Stimulated activated naive CD8-positive, alpha-beta T cell treated with anti-CD3 and anti-CD28 coated beads, Interleukin-15, Interleukin-2, amounts not matched to agents 100 ng/mL and 50 ng/mL, for 24 hours (primary cell): Measurements from ENCODE around the gene AGK.
"Not testable (repeated sequence)": the region's sequence is repeated elsewhere in the genome, so short reads cannot be mapped to it uniquely, and the experiment has no call there.

Source experiments
- H3K27ac Mint-ChIP-seq: one replicate; pipeline ENCODE4 v1.8.0; 2021; ENCODE audit warnings: mild to moderate bottlenecking, mixed read lengths
- H3K27me3 Mint-ChIP-seq: one replicate; pipeline ENCODE4 v1.8.0; 2021; ENCODE audit warnings: mixed read lengths
- H3K36me3 Mint-ChIP-seq: one replicate; pipeline ENCODE4 v1.8.0; 2021; ENCODE audit warnings: low read depth, mixed read lengths
- H3K4me1 Mint-ChIP-seq: one replicate; pipeline ENCODE4 v1.8.0; 2021; ENCODE audit warnings: low read depth, mixed read lengths
- H3K4me3 Mint-ChIP-seq: one replicate; pipeline ENCODE4 v1.8.0; 2021; ENCODE audit warnings: mild to moderate bottlenecking, mixed read lengths
- H3K9me3 Mint-ChIP-seq: one replicate; pipeline ENCODE4 v1.8.0; 2021; ENCODE audit warnings: mixed read lengths

AGK gene

DNA sequence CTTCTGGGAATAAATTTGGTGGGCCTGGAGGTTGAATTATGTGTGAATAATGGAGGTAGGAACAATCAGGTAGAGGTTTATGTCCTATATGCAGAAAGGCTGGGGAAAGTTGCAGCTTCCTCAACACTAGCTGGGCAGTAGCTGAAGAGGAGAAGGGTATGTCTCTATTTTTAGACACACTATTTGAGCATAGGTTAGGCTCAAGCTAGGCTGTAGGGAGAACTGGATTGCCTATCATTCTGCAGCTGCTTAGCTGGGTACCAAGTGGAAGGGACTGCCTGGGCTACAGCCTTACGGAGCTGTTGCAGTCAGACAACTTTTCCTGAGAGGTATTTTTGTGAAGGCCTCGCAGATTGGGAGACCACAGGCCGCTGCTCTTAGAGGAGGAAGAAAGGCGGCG, 82.9 kb downstream of the AGK start:
- no peaks in the 10 kb centered on the region for H3K4me1 Mint-ChIP-seq
- no peaks in the 10 kb centered on the region for H3K27me3 Mint-ChIP-seq
- peaks cover 74% of the 10 kb centered on the region for H3K36me3 Mint-ChIP-seq
- H3K4me3 Mint-ChIP-seq, result no peak overlapping the region
- no peak overlapping the region for H3K27ac Mint-ChIP-seq
- no peaks in the 10 kb centered on the region for H3K9me3 Mint-ChIP-seq

DNA sequence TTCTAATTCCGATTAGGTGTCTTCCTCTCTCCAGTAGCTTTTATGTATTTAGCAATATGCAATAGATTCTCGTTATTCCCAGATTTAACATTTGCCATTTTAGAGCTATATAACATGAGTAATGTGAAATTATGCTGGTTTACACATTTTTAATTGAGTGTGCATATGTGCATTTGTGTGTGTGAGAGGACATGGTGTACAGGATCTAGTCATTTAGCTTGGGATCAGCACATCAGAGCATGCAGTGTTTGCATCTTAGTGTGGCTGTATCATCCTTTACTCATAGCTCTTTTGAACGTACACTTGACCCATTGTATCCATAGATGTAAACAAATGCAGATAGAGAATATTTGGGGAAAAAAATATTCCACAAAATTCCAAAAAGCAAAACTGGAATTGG, 84.8 kb downstream of the AGK start:
- no peak overlapping the region for H3K4me3 Mint-ChIP-seq
- H3K36me3 Mint-ChIP-seq, result peaks cover 75% of the 10 kb centered on the region

DNA sequence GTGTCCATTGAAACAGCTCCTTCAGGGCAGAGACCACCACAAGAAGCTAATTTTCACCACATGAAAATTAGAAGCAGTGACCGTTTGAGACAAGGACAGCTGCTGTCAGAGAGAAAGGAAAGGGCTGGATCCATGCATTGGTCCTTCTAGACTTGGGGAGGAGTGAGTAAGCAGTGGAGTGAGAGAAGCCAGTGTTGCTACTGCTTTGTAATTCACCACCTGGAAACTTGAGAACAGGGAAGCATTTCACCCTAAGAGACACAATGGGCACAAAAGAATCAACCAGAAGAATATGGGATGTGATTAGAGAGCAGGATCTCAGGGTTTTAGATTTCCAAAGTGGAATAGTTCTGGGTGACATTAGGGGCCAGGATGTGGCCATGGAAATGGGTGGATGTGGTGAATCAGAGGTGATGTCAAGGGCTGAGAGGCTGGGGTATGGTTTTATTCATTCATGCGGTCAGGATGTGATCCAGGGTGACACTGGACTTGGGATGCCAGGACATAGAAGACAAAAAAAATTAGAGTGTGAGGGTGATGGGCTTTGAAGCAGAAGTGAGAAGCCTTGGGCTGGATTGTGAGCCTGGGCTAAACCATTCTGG, 89.1 kb downstream of the AGK start:
- peak overlapping the region; percentile 46 for H3K27ac Mint-ChIP-seq
- H3K4me1 Mint-ChIP-seq, result no peaks in the 10 kb centered on the region
- no peak overlapping the region for H3K4me3 Mint-ChIP-seq
- H3K36me3 Mint-ChIP-seq, result peaks cover 67% of the 10 kb centered on the region
- H3K9me3 Mint-ChIP-seq, result no peaks in the 10 kb centered on the region
- H3K27me3 Mint-ChIP-seq, result no peaks in the 10 kb centered on the region

More for the DNA sequence above, 84.8 kb downstream of the AGK start:
- Mint-ChIP-seq H3K4me1 (no peaks in the 10 kb centered on the region), H3K27ac (no peak overlapping the region), H3K27me3 (no peaks in the 10 kb centered on the region), H3K9me3 (no peaks in the 10 kb centered on the region)

DNA sequence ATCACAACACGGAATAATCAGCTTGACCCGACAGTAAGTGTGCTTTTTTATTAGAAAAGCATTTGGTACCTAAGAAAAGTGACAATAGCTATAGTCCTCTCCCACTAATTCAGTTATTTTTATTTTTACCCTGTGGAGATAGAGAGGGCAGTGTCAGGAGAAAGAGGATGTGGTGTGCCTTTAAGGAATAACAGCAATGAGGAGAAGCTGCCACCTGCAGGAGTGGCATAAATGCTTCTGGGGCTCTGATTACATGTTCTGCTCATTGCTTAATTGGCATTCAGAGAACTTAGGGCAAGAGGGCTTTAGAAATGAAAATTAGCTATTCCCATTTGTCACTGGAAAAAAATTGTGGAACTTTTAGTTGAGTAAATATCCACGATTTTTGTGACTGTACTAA, 90.7 kb downstream of the AGK start:
- H3K4me3 Mint-ChIP-seq, result no peak overlapping the region
- no peaks in the 10 kb centered on the region for H3K9me3 Mint-ChIP-seq
- H3K27me3 Mint-ChIP-seq, result no peaks in the 10 kb centered on the region
- peaks cover 66% of the 10 kb centered on the region for H3K36me3 Mint-ChIP-seq
- no peaks in the 10 kb centered on the region for H3K4me1 Mint-ChIP-seq
- H3K27ac Mint-ChIP-seq, result no peak overlapping the region

DNA sequence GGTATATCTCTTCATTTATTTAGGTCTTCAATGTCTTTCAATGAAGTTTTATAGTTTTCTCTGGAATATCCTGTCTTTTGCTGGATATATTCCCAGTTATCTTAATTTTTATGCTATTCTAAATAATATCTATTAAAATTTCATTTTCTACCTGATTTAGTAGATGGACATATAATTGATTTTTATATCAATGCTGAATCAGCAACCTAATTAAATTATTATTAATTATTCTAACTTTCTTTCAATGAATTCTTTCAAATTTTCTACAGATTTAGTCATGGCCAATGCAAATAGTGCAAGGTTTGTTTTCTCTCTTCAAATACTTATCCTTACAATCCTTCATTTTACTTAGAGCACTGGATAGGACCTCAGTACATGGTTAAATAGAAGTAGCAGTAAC, 94.0 kb downstream of the AGK start:
- no peaks in the 10 kb centered on the region for H3K4me1 Mint-ChIP-seq
- no peak overlapping the region for H3K4me3 Mint-ChIP-seq
- H3K9me3 Mint-ChIP-seq, result no peaks in the 10 kb centered on the region
- no peaks in the 10 kb centered on the region for H3K27me3 Mint-ChIP-seq
- peaks cover 67% of the 10 kb centered on the region for H3K36me3 Mint-ChIP-seq
- no peak overlapping the region for H3K27ac Mint-ChIP-seq

DNA sequence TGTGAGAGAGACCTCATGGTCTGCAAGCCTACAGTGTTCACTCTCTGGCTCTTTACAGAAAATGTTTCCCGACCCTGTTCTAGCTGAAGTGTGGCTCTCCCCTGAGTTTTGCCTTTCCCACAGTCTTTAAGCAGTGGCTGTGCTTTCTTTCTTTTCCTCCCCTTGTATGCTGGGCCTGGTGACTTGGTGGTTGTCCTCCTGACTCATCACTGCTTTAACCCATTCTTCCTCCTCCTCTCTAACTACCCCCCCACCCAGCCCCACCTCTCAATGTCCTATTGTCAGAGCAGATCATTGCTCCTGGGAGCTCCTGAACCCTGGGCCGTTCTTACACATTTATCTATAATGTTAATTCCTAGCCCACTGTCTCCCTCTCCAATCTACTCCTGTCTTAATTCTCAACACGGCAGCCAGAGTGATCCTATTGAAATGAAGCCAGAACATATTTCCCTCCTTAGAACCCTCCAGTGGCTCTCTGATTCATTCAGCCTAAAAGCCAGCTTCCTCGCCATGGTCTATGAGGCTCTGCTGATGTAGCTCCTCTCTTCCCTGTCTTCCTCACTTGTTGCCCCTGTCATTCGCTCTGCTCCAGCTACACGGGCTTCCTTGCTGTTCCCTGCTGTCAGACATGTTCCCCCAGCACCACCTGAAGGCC, 95.7 kb downstream of the AGK start:
- peak overlapping the region; percentile 16 for H3K27ac Mint-ChIP-seq

DNA sequence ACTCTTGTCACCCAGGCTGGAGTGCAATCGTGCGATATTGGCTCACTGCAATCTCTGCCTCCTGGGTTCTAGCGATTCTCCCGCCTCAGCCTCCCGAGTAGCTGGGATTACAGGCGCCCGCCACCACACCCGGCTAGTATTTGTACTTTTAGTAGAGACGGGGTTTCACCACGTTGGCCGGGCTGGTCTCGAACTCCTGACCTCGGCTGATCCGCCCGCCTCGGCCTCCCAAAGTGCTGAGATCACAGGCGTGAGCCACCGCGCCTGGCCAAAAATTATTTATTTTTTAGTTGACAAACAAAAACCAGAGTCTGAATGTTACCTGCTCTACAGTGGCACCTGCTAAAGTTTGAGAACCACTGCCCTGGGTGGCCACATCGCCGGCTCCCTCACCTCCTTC, 96.5 kb downstream of the AGK start:
- H3K9me3 Mint-ChIP-seq, H3K27me3 Mint-ChIP-seq, H3K4me1 Mint-ChIP-seq, H3K4me3 Mint-ChIP-seq, H3K27ac Mint-ChIP-seq: not testable (repeated sequence)
- peaks cover 60% of the 10 kb centered on the region for H3K36me3 Mint-ChIP-seq

More for the DNA sequence above, 95.7 kb downstream of the AGK start:
- no peaks in the 10 kb centered on the region for H3K27me3 Mint-ChIP-seq
- H3K4me1 Mint-ChIP-seq, result no peaks in the 10 kb centered on the region
- H3K36me3 Mint-ChIP-seq, result peaks cover 58% of the 10 kb centered on the region
- no peaks in the 10 kb centered on the region for H3K9me3 Mint-ChIP-seq
- no peak overlapping the region for H3K4me3 Mint-ChIP-seq

DNA sequence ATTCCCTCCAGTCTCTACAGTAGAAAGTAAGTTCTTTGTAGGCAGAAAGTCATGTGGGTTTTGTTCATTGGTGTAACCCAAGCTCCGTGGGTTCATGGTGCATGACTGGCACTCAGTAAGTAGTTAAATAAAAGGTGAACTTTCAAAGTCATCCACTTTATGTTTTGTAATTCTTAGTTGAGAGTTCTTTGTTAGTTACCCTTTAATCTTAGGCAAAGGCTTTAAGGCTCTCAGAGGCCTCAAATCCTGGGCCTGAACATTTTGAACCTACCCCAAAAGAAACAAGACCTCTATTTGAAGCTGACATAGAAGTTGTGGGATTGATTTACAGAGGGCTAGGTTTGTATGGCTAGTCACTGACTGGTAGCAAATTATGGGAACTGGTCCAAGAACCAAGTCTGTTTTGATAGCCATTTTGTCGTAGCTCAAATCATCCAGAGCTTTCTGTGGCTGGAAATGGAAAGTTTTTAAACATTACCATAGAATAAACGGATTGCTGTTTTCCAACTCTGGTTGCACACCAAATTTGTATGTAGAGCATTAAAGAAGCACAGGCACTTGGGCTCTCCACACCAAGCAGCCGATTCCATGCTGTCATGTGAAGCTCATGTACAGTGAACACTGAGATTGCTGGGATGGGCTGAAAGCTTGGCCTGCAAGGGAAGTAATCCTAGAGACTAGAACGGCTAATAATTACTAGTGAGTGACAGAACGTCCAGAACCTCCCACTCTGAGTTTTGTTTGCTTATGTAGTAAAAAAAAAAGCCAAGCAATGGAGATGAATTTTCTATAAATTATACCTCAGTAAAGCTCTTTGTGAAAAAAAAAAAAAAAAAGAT, 97.3 kb downstream of the AGK start:
- Mint-ChIP-seq H3K4me3 (no peak overlapping the region), H3K36me3 (peaks cover 54% of the 10 kb centered on the region), H3K9me3 (no peaks in the 10 kb centered on the region), H3K27me3 (no peaks in the 10 kb centered on the region), H3K27ac (peak overlapping the region; percentile 36), H3K4me1 (no peaks in the 10 kb centered on the region)

DNA sequence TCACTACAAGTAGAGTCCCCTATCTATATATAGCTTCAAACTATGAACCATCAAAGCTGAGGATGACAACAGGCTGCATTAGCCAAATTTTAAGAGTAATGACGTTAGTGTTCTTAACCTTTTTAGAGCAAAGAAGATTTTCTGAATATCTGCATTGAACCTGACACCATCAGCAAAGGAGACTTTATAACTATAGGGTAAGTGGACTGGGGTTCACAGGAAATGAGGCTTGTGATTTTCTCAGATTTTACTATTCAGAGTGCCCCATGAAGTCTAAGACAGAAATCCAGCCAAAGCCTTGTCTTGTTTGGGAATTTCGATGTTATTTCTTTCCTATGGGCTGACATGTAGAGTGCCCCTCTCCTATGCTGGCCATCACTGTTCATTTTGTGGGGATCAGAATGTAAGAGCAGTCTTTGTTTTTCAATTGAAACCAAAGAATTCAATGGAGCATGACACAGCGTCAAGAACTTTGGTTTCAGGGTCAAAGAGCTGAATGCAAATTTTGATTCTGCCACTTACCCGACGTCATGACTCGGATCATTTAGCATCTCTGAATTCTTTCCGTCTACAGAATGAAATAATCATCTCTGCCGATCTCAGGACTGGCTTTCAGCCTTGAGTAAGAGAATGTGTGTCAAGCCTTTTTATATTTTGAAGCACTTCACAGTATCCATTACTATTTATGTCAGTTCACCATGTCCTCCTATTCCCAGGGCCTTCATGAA, 98.1 kb downstream of the AGK start:
- peaks cover 1% of the 10 kb centered on the region for H3K4me1 Mint-ChIP-seq
- no peaks in the 10 kb centered on the region for H3K9me3 Mint-ChIP-seq
- peaks cover 56% of the 10 kb centered on the region for H3K36me3 Mint-ChIP-seq
- no peak overlapping the region for H3K4me3 Mint-ChIP-seq
- H3K27me3 Mint-ChIP-seq, result no peaks in the 10 kb centered on the region
- peak overlapping the region; percentile 8 for H3K27ac Mint-ChIP-seq

DNA sequence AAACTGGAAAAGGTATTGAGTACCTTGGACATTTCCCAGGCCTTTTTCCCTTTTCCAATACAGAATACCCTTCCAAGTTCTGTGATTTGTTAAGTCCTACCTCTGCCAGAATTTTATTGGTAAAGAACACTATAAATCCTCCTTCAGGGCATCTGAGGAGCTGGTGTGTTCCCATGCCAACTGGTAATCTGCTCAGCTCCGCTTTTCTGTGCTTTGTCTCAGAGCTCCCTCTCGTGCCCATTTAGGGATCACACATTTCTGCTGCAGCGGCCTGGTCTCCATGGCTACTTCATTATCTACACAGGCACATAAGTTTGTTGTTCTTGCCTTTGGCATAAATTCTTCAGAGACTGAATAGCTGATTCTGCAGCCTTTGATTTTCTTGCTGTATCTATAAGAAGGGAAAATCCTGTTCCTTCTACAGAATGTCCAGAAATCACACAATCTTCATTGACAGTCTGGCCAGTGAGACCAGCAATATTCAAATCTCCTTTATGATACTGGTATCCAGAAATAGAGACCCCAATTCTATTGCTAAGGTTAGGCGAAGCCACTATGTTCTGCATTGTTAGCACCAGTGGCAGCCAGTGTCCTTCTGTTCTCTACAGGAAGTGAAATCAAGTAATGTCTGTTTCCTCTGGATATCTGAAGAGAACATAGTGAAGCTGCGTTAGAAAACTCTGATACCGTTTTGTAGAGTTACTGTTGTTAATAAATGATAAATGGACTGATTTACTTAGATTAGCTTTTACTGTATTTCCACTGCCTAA, 98.8 kb downstream of the AGK start:
- H3K27me3 Mint-ChIP-seq, result no peaks in the 10 kb centered on the region
- peaks cover 63% of the 10 kb centered on the region for H3K36me3 Mint-ChIP-seq
- no peaks in the 10 kb centered on the region for H3K9me3 Mint-ChIP-seq
- H3K27ac Mint-ChIP-seq, result peak overlapping the region; percentile 41
- H3K4me3 Mint-ChIP-seq, result no peak overlapping the region
- H3K4me1 Mint-ChIP-seq, result peaks cover 5% of the 10 kb centered on the region

DNA sequence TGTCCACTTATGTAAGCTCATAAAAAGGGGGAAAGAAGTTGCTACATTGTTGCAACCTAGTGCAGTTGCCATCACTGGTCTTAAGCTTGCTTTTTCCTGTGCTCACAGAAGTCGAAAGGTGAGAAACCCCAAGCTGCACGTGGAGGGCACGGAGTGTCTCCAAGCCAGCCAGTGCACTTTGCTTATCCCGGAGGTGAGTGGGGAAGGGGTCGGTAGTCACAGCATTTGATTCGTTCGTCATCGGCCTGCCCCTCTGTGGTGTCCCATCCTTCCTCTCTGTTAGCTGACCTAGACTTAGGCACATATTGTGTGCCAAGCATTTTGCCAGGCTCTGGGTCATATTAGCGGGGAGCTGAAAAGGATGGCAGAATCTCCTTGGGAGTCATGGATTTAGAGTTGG, 100.2 kb downstream of the AGK start:
- Mint-ChIP-seq H3K4me3 (no peak overlapping the region), H3K27me3 (no peaks in the 10 kb centered on the region), H3K36me3 (peaks cover 64% of the 10 kb centered on the region), H3K27ac (no peak overlapping the region), H3K4me1 (peaks cover 5% of the 10 kb centered on the region), H3K9me3 (no peaks in the 10 kb centered on the region)

DNA sequence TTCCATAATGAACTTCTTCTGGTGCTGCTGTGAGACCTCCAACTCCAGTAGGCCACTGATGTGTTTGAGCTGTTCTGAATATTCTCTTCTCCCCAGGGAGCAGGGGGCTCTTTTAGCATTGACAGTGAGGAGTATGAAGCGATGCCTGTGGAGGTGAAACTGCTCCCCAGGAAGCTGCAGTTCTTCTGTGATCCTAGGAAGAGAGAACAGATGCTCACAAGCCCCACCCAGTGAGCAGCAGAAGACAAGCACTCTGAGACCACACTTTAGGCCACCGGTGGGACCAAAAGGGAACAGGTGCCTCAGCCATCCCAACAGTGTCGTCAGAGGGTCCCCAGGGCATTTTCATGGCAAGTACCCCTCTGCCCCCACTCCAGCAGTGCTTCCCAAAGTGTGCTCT, 101.5 kb downstream of the AGK start:
- Mint-ChIP-seq H3K27ac (no peak overlapping the region), H3K36me3 (peaks cover 59% of the 10 kb centered on the region), H3K9me3 (no peaks in the 10 kb centered on the region), H3K4me3 (no peak overlapping the region), H3K27me3 (no peaks in the 10 kb centered on the region), H3K4me1 (peaks cover 5% of the 10 kb centered on the region)

DNA sequence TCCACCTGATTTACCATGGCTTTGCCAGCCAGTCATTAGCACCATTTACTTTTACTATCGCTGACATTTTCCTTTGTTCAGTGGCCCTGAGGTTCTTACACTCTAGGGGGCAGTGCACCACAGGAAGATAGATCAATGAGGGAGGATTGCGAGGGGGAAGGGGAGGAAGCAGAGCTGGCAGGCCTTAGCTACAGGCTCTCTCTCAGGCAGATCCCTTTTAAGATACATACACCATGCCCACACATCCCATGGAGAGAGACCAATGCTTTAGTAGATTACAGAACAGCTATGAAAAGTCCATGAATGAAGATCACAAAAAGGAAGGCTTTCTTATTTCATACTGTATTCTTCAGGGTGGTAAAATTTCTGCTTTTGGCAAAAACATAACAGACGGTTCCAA, 103.3 kb downstream of the AGK start:
- peaks cover 48% of the 10 kb centered on the region for H3K36me3 Mint-ChIP-seq
- H3K9me3 Mint-ChIP-seq, result no peaks in the 10 kb centered on the region
- peaks cover 5% of the 10 kb centered on the region for H3K4me1 Mint-ChIP-seq
- H3K27ac Mint-ChIP-seq, result peak overlapping the region; percentile 1
- H3K4me3 Mint-ChIP-seq, result no peak overlapping the region
- H3K27me3 Mint-ChIP-seq, result no peaks in the 10 kb centered on the region

DNA sequence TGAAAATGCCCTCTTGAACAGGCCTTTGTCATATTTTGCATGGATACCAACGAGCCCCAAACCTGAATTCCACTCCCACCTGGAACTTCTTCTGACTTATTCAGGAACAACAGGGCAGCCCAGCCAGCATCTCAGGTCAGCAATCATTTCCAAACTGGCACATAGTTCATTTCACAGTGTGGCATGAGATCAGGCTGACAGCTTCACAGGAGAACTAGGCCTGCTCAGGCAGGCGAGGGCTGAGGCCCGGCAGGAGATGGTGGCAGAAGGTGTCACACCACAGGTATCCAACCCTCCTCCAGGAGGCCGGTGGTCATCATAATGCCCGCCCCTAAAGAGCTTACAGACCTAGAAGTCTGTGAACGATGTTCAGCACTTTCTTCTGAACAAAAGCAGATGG, 108.3 kb downstream of the AGK start:
- Mint-ChIP-seq H3K27ac (peak overlapping the region; percentile 71), H3K9me3 (no peaks in the 10 kb centered on the region), H3K4me3 (no peak overlapping the region), H3K36me3 (peaks cover 56% of the 10 kb centered on the region), H3K4me1 (peaks cover 11% of the 10 kb centered on the region), H3K27me3 (no peaks in the 10 kb centered on the region)
